GM23248 (cell line): ENCODE measurements around the gene PDE10A.

ENCODE experiments used
- EZH2 ChIP-seq: fragments of 200-600 bp; sonication (generic); IDR thresholded peaks from 2 replicates; pipeline ENCODE4 v1.6.1; 2018; ENCODE audit warnings: antibody characterized with exemption, mild to moderate bottlenecking; ENCODE audit not compliant: insufficient read depth, poor library complexity, severe bottlenecking
- EZH2phosphoT487 ChIP-seq: fragments of 200-600 bp; sonication (generic); IDR thresholded peaks from 2 replicates; pipeline ENCODE4 v1.6.1; 2018; ENCODE audit warnings: antibody characterized with exemption, moderate library complexity, mild to moderate bottlenecking, low read depth; ENCODE audit not compliant: insufficient read depth

- TF ChIP-seq EZH2 (no peak), EZH2phosphoT487 (no peak)
Measured at GRCh38 chr6:165559632-165560031, 103.4 kb downstream of the PDE10A start.
